Measurements from ENCODE around the gene PBRM1. TPM values are rescaled to one million over a fixed set of nuclear protein-coding genes. Genes with fewer than 3 reads are reported as not detected.
A peak's percentile ranks its signal among the peaks of the same experiment; 100 is the strongest.

PBRM1 gene
- total RNA-seq, 1 experiment from 2014 or later = 42.8 TPM

DNA sequence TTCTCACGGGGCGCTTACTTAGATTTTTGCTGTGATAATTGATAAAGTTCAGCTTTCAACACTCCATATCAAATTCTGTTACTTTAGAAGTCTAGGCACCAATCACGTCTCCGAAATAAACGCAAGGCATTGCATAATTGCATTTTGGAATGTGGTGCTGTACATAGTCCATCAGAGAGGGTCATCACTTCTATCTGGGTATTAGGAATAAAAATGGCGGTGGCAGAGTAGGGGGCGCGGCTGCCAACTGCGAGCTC lies 149.7 kb downstream of the PBRM1 start:
- CTCF ChIA-PET = no interaction called here
- Histone ChIP-seq H3K9me3 (ENCODE audit: insufficient read depth, low read depth) (no peaks in the 10 kb centered on the region), H3K79me2 (ENCODE audit: low read depth) (peaks cover 43% of the 10 kb centered on the region), H3K27me3 (ENCODE audit: insufficient read depth, low read depth) (no peaks in the 10 kb centered on the region), H3K36me3 (ENCODE audit: low read depth) (no peaks in the 10 kb centered on the region), H4K20me1 (ENCODE audit: insufficient read depth) (peaks cover 5% of the 10 kb centered on the region; the same call in 1 of the 2 replicates), H3K4me2 (peak overlapping the region; percentile 71), H3K27ac (no peak overlapping the region), H2AFZ (no peak overlapping the region), H3F3A (ENCODE audit: insufficient read depth, low read depth) (peaks cover 21% of the 10 kb centered on the region; the same call in 1 of the 2 replicates), H3K4me1 (replicated peaks; ENCODE audit: insufficient read depth) (peaks cover 28% of the 10 kb centered on the region), H3K9me2 (ENCODE audit: insufficient read depth) (no peaks in the 10 kb centered on the region), H3K4me3 (peak overlapping the region; percentile 46; the same call in 1 of the 2 replicates)
- TF ChIP-seq, protein P1, sequence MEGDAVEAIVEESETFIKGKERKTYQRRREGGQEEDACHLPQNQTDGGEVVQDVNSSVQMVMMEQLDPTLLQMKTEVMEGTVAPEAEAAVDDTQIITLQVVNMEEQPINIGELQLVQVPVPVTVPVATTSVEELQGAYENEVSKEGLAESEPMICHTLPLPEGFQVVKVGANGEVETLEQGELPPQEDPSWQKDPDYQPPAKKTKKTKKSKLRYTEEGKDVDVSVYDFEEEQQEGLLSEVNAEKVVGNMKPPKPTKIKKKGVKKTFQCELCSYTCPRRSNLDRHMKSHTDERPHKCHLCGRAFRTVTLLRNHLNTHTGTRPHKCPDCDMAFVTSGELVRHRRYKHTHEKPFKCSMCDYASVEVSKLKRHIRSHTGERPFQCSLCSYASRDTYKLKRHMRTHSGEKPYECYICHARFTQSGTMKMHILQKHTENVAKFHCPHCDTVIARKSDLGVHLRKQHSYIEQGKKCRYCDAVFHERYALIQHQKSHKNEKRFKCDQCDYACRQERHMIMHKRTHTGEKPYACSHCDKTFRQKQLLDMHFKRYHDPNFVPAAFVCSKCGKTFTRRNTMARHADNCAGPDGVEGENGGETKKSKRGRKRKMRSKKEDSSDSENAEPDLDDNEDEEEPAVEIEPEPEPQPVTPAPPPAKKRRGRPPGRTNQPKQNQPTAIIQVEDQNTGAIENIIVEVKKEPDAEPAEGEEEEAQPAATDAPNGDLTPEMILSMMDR (conservative IDR thresholded peaks at IDR 0.05) = no peak
- no peak for TF ChIP-seq EZH2 (IDR thresholded peaks at IDR 0.05; ENCODE audit: low read depth)
- POLR2A ChIA-PET (ENCODE audit: unreplicated experiment) = interaction anchor here (0.5 to 1.0 kb wide), 15 partner anchors 10 to 319 kb away, joined by 3 to 30 read pairs (median 7); partner anchors contain the start of gene TNNC1
- no peak for DNase-seq
- intact Hi-C loops (cut with micrococcal nuclease; ENCODE audit: unreplicated experiment) = no loop called here
- no TSS peak for BruUV-seq (replicated peaks)

DNA sequence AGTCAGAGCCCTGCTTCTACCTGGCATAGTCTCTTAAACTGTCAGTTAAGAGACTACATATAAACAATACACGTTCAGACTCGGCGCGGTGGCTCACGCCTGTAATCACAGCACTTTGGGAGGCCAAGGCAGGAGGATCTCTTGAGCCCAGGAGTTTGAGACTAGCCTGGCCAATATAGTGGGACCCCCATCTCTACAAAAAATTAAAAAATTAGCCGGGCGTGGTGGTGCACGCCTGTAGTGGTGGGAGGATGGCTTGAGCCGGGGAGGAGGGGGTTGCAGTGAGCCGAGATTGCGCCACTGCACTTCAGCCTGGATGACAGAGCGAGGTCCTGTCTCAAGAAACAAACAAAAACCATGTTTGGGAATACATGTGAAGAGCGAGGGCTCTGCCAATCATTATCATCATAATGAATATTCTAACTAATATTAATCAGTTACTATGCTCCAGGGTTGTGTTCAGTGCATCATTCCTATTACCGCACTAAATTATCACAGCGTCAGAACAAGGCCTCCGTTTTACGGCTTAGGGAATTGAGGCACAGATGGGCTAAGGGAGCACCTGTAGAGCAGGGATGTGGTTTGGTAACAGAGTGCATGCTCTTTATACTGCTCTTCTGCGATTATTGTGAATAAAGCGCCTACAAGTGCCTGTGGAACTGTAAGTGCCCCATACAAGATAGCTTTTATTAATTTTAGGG lies 150.2 kb downstream of the PBRM1 start:
- BruUV-seq (replicated peaks) = no TSS peak
- no peak for DNase-seq
- TF ChIP-seq, protein P1 (conservative IDR thresholded peaks at IDR 0.05) = no peak
- TF ChIP-seq EZH2 (IDR thresholded peaks at IDR 0.05; ENCODE audit: low read depth) = no peak
- intact Hi-C loops (cut with micrococcal nuclease; ENCODE audit: unreplicated experiment) = no loop called here
- Histone ChIP-seq H3K9me2 (ENCODE audit: insufficient read depth) (no peaks in the 10 kb centered on the region), H3K4me1 (replicated peaks; ENCODE audit: insufficient read depth) (peaks cover 28% of the 10 kb centered on the region), H3K27me3 (ENCODE audit: insufficient read depth, low read depth) (no peaks in the 10 kb centered on the region), H2AFZ (no peak overlapping the region), H3K9me3 (ENCODE audit: insufficient read depth, low read depth) (no peaks in the 10 kb centered on the region), H3K4me2 (peak overlapping the region; percentile 71), H3F3A (ENCODE audit: insufficient read depth, low read depth) (peaks cover 18% of the 10 kb centered on the region; the same call in 1 of the 2 replicates), H4K20me1 (ENCODE audit: insufficient read depth) (peaks cover 5% of the 10 kb centered on the region; the same call in 1 of the 2 replicates), H3K27ac (no peak overlapping the region), H3K36me3 (ENCODE audit: low read depth) (no peaks in the 10 kb centered on the region), H3K79me2 (ENCODE audit: low read depth) (peaks cover 43% of the 10 kb centered on the region), H3K4me3 (peak overlapping the region; percentile 46; the same call in 1 of the 2 replicates)
- CTCF ChIA-PET = no interaction called here
- POLR2A ChIA-PET (ENCODE audit: unreplicated experiment) = interaction anchor here (0.5 to 1.0 kb wide), 13 partner anchors 9 to 319 kb away, joined by 3 to 30 read pairs (median 8); partner anchors contain the start of gene TNNC1

DNA sequence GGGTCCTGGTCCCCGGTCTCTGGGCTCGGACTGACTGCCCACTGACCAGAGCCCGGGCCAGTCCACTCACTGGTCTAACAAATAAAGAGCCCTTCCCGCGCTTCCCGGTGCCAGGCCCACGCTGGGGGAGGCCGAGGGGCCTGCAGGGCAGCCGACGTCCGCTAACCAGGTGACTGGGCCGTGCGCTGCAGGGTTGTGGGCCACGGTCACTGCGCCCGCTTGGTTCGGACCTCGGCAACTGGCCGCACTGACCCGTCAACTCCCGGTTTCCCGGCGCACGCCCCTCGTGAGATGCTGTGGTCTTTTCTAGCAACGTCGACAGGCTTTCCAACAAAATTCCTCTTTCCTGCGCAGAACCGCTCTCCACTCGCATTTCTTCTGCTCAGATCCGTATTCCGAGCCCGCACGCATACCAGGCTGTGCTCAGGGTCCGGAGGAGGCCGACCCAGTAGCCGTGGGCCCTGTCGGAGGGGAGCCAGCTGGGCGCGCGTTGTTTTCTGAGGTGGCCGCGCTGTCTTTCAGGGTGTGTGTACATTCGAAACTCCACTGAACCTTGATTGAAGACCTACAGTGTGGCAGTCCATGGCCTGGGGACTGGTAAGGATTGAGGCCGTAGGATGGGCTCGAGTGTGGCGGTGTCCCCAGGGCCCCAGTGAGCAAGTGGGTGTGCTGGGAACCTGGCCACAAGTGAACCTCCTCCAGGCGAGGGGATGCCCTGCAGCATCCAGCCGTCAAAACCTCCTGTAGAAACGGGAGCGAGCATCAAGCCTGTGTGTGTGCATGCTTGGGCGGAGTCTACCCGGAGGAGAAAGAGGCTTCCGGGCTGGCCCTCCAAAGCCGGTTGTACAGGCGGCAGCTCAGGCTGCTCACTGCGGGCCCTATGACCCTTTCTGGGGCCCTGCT lies 151.2 kb downstream of the PBRM1 start:
- Histone ChIP-seq H3K4me3 (no peak overlapping the region), H3K9me3 (ENCODE audit: insufficient read depth, low read depth) (no peaks in the 10 kb centered on the region), H3K4me1 (replicated peaks; ENCODE audit: insufficient read depth) (peaks cover 28% of the 10 kb centered on the region), H3K9me2 (ENCODE audit: insufficient read depth) (no peaks in the 10 kb centered on the region), H3F3A (ENCODE audit: insufficient read depth, low read depth) (peaks cover 18% of the 10 kb centered on the region; the same call in 1 of the 2 replicates), H2AFZ (no peak overlapping the region), H3K4me2 (no peak overlapping the region), H3K27ac (no peak overlapping the region), H3K27me3 (ENCODE audit: insufficient read depth, low read depth) (no peaks in the 10 kb centered on the region), H4K20me1 (ENCODE audit: insufficient read depth) (peaks cover 5% of the 10 kb centered on the region; the same call in 1 of the 2 replicates), H3K36me3 (ENCODE audit: low read depth) (no peaks in the 10 kb centered on the region), H3K79me2 (ENCODE audit: low read depth) (peaks cover 39% of the 10 kb centered on the region)
- CTCF ChIA-PET = no interaction called here
- POLR2A ChIA-PET (ENCODE audit: unreplicated experiment) = no interaction called here
- intact Hi-C loops (cut with micrococcal nuclease; ENCODE audit: unreplicated experiment) = no loop called here
- no peak for DNase-seq
- no TSS peak for BruUV-seq (replicated peaks)
- no peak for TF ChIP-seq EZH2 (IDR thresholded peaks at IDR 0.05; ENCODE audit: low read depth)
- TF ChIP-seq, protein P1 (conservative IDR thresholded peaks at IDR 0.05) = no peak
